ENCODE results near the gene KRT2. TPM values are rescaled to one million over a fixed set of nuclear protein-coding genes. Genes with fewer than 3 reads are reported as not detected.
A peak's percentile ranks its signal among the peaks of the same experiment; 100 is the strongest.

KRT2 gene
- total RNA-seq, 1 experiment from 2014 or later: not detected

GRCh38 chr12:52656616-52657015 lies 4.6 kb upstream of the KRT2 start:
- H3K27me3 ChIP-seq (replicated peaks): peaks cover 39% of the 10 kb centered on the region
- H3K9me3 ChIP-seq (replicated peaks): no peaks in the 10 kb centered on the region
- DNase-seq (ENCODE audit: low read depth in 1 of 2, low spot score in 2 of 2): no peak
- H3K4me3 ChIP-seq: no peak overlapping the region
- H3K27ac ChIP-seq: no peak overlapping the region
- no peaks in the 10 kb centered on the region for H3K4me1 ChIP-seq (replicated peaks)
- H3K36me3 ChIP-seq: no peaks in the 10 kb centered on the region

DNA sequence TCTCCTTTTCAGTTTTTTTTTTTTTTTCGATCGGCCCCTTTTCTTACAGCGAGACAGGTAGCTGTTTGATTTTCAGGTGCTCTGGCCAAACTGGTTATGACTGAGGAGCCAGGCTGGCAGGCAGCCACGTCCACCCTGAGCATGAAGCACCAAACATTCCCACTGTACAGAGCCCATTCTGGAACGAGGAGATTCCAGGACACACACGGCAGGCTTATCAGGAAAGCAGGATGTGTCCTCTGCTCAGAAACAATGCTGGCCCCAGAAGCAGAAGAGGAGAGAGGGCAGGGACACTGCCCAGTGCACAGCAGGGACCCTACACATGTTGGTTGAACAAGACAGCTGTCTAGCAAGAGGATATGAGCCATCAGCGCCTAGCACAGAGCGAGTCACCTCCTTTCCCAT lies 3.7 kb upstream of the KRT2 start:
- no peaks in the 10 kb centered on the region for H3K4me1 ChIP-seq (replicated peaks)
- H3K27ac ChIP-seq: no peak overlapping the region
- H3K4me3 ChIP-seq: no peak overlapping the region
- H3K27me3 ChIP-seq (replicated peaks): peaks cover 37% of the 10 kb centered on the region
- no peaks in the 10 kb centered on the region for H3K36me3 ChIP-seq
- no peaks in the 10 kb centered on the region for H3K9me3 ChIP-seq (replicated peaks)
- DNase-seq (ENCODE audit: low read depth in 1 of 2, low spot score in 2 of 2): no peak

GRCh38 chr12:52655251-52655650 lies 3.2 kb upstream of the KRT2 start:
- H3K27ac ChIP-seq: no peak overlapping the region
- no peak for DNase-seq (ENCODE audit: low read depth in 1 of 2, low spot score in 2 of 2)
- H3K4me1 ChIP-seq (replicated peaks): no peaks in the 10 kb centered on the region
- no peaks in the 10 kb centered on the region for H3K36me3 ChIP-seq
- peaks cover 42% of the 10 kb centered on the region for H3K27me3 ChIP-seq (replicated peaks)
- no peaks in the 10 kb centered on the region for H3K9me3 ChIP-seq (replicated peaks)
- H3K4me3 ChIP-seq: no peak overlapping the region

- no peaks in the 10 kb centered on the region for H3K4me1 ChIP-seq (replicated peaks)
- no peak overlapping the region for H3K4me3 ChIP-seq
- no peak overlapping the region for H3K27ac ChIP-seq
- H3K27me3 ChIP-seq (replicated peaks): peaks cover 54% of the 10 kb centered on the region
- H3K36me3 ChIP-seq: no peaks in the 10 kb centered on the region
- DNase-seq (ENCODE audit: low read depth in 1 of 2, low spot score in 2 of 2): no peak
- H3K9me3 ChIP-seq (replicated peaks): no peaks in the 10 kb centered on the region
Measured at GRCh38 chr12:52650520-52651081, 1.4 kb downstream of the KRT2 start.

GRCh38 chr12:52649066-52649465 lies 2.9 kb downstream of the KRT2 start:
- Histone ChIP-seq H3K27ac (no peak overlapping the region), H3K4me3 (no peak overlapping the region), H3K36me3 (no peaks in the 10 kb centered on the region), H3K4me1 (replicated peaks) (no peaks in the 10 kb centered on the region), H3K9me3 (replicated peaks) (no peaks in the 10 kb centered on the region), H3K27me3 (replicated peaks) (peaks cover 51% of the 10 kb centered on the region)
- no peak for DNase-seq (ENCODE audit: low read depth in 1 of 2, low spot score in 2 of 2)

- H3K9me3 ChIP-seq (replicated peaks): no peaks in the 10 kb centered on the region
- no peak overlapping the region for H3K27ac ChIP-seq
- H3K27me3 ChIP-seq (replicated peaks): peaks cover 46% of the 10 kb centered on the region
- no peaks in the 10 kb centered on the region for H3K36me3 ChIP-seq
- DNase-seq (ENCODE audit: low read depth in 1 of 2, low spot score in 2 of 2): no peak
- no peaks in the 10 kb centered on the region for H3K4me1 ChIP-seq (replicated peaks)
- H3K4me3 ChIP-seq: no peak overlapping the region
Measured at GRCh38 chr12:52648012-52648550, 3.9 kb downstream of the KRT2 start.

GRCh38 chr12:52647601-52648000 lies 4.4 kb downstream of the KRT2 start:
- DNase-seq (ENCODE audit: low read depth in 1 of 2, low spot score in 2 of 2): no peak
- Histone ChIP-seq H3K4me1 (replicated peaks) (no peaks in the 10 kb centered on the region), H3K4me3 (no peak overlapping the region), H3K9me3 (replicated peaks) (no peaks in the 10 kb centered on the region), H3K27me3 (replicated peaks) (peaks cover 43% of the 10 kb centered on the region), H3K36me3 (no peaks in the 10 kb centered on the region), H3K27ac (no peak overlapping the region)

GRCh38 chr12:52646613-52647012 lies 5.4 kb downstream of the KRT2 start:
- Histone ChIP-seq H3K4me1 (replicated peaks) (no peaks in the 10 kb centered on the region), H3K36me3 (no peaks in the 10 kb centered on the region), H3K4me3 (no peak overlapping the region), H3K9me3 (replicated peaks) (no peaks in the 10 kb centered on the region), H3K27ac (no peak overlapping the region), H3K27me3 (replicated peaks) (peaks cover 41% of the 10 kb centered on the region)
- no peak for DNase-seq (ENCODE audit: low read depth in 1 of 2, low spot score in 2 of 2)

GRCh38 chr12:52645982-52646381 lies 6.0 kb downstream of the KRT2 start:
- H3K9me3 ChIP-seq (replicated peaks): no peaks in the 10 kb centered on the region
- no peaks in the 10 kb centered on the region for H3K36me3 ChIP-seq
- no peaks in the 10 kb centered on the region for H3K4me1 ChIP-seq (replicated peaks)
- H3K27me3 ChIP-seq (replicated peaks): peaks cover 39% of the 10 kb centered on the region
- no peak overlapping the region for H3K27ac ChIP-seq
- peak in 1 of 2 experiments; percentile 4 for DNase-seq (ENCODE audit: low read depth in 1 of 2, low spot score in 2 of 2)
- no peak overlapping the region for H3K4me3 ChIP-seq

- Histone ChIP-seq H3K27ac (no peak overlapping the region), H3K36me3 (no peaks in the 10 kb centered on the region), H3K9me3 (replicated peaks) (no peaks in the 10 kb centered on the region), H3K27me3 (replicated peaks) (peaks cover 36% of the 10 kb centered on the region), H3K4me3 (no peak overlapping the region), H3K4me1 (replicated peaks) (no peaks in the 10 kb centered on the region)
- DNase-seq (ENCODE audit: low read depth in 1 of 2, low spot score in 2 of 2): peak in 1 of 2 experiments; percentile 17
Measured at GRCh38 chr12:52645120-52645761, 6.8 kb downstream of the KRT2 start.

GRCh38 chr12:52644078-52644415 lies 8.0 kb downstream of the KRT2 start:
- Histone ChIP-seq H3K36me3 (no peaks in the 10 kb centered on the region), H3K4me1 (replicated peaks) (no peaks in the 10 kb centered on the region), H3K27ac (no peak overlapping the region), H3K9me3 (replicated peaks) (no peaks in the 10 kb centered on the region), H3K4me3 (no peak overlapping the region), H3K27me3 (replicated peaks) (peaks cover 46% of the 10 kb centered on the region)
- no peak for DNase-seq (ENCODE audit: low read depth in 1 of 2, low spot score in 2 of 2)

- Histone ChIP-seq H3K4me1 (replicated peaks) (no peaks in the 10 kb centered on the region), H3K4me3 (no peak overlapping the region), H3K36me3 (no peaks in the 10 kb centered on the region), H3K27ac (no peak overlapping the region), H3K9me3 (replicated peaks) (no peaks in the 10 kb centered on the region), H3K27me3 (replicated peaks) (peaks cover 49% of the 10 kb centered on the region)
- DNase-seq (ENCODE audit: low read depth in 1 of 2, low spot score in 2 of 2): peak in 1 of 2 experiments; percentile 30
Measured at GRCh38 chr12:52643233-52644077, 8.6 kb downstream of the KRT2 start.

GRCh38 chr12:52641468-52641867 lies 10.5 kb downstream of the KRT2 start:
- Histone ChIP-seq H3K27ac (no peak overlapping the region), H3K4me3 (no peak overlapping the region), H3K36me3 (no peaks in the 10 kb centered on the region), H3K9me3 (replicated peaks) (no peaks in the 10 kb centered on the region), H3K4me1 (replicated peaks) (no peaks in the 10 kb centered on the region), H3K27me3 (replicated peaks) (peaks cover 46% of the 10 kb centered on the region)
- peak in 1 of 2 experiments; percentile 2 for DNase-seq (ENCODE audit: low read depth in 1 of 2, low spot score in 2 of 2)

DNA sequence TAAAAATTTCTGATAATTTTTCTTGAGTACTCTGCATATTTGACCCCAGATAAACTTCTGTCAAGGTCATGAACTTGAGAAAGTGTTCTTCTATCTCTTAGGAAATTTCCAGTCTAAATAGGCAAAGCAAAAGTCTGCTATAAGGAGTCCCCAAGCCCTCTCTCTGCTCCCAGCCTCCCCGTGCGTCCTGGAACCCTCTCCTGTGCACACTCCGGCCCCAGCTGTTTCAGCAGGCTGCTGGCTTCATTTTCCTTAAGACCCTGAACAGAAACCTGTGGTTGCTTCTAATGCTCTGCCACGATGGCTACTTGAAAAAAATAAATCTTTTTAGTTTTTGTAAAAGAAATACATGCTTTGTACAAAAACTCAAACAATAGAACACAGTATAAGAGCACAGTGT lies 14.7 kb downstream of the KRT2 start:
- peak in 1 of 2 experiments; percentile 25 for DNase-seq (ENCODE audit: low read depth in 1 of 2, low spot score in 2 of 2)
- Histone ChIP-seq H3K9me3 (replicated peaks) (no peaks in the 10 kb centered on the region), H3K27me3 (replicated peaks) (peaks cover 33% of the 10 kb centered on the region), H3K4me1 (replicated peaks) (no peaks in the 10 kb centered on the region), H3K36me3 (no peaks in the 10 kb centered on the region), H3K4me3 (no peak overlapping the region), H3K27ac (no peak overlapping the region)

All from SJSA1 (cell line).